GM12878 (cell line): ENCODE data around the gene SNRPD2. TPM values are rescaled to one million over a fixed set of nuclear protein-coding genes. Genes with fewer than 3 reads are reported as not detected.

Source experiments
- BACH1 ChIP-seq: fragments of 450-650 bp; IDR thresholded peaks from 2 replicates; pipeline ENCODE4 v1.6.1; 2017; ENCODE audit warnings: mild to moderate bottlenecking, borderline replicate concordance
- DPF2 ChIP-seq: fragments of 450-650 bp; IDR thresholded peaks from 2 replicates; pipeline ENCODE4 v1.6.1; 2017; ENCODE audit warnings: mild to moderate bottlenecking
- EGR1 ChIP-seq, 2 experiments: IDR thresholded peaks; 1 replicate in 1 of 2; 2 replicates in 1 of 2; pipeline ENCODE4 v1.6.1; 2011 to 2012; ENCODE audit warnings: low read depth in 2 of 2, low read length in 2 of 2, borderline replicate concordance in 1 of 2, mild to moderate bottlenecking in 1 of 2, moderate library complexity in 1 of 2
- HDAC6 ChIP-seq: fragments of 200-600 bp; sonication (generic); IDR thresholded peaks from one replicate; pipeline ENCODE4 v1.8.0; 2017; ENCODE audit warnings: antibody characterized with exemption; ENCODE audit not compliant: unreplicated experiment
- IRF4 ChIP-seq: IDR thresholded peaks from 2 replicates; pipeline ENCODE4 v1.6.1; 2011; ENCODE audit warnings: low read depth, low read length
- KAT2A ChIP-seq: conservative IDR thresholded peaks from 2 replicates; pipeline ENCODE4 v1.6.1; 2011; ENCODE audit warnings: low read depth, low read length; ENCODE audit not compliant: control insufficient read depth
- NBN ChIP-seq: fragments of 450-650 bp; IDR thresholded peaks from 2 replicates; pipeline ENCODE4 v1.6.1; 2016
- NFXL1 ChIP-seq: fragments of 450-650 bp; IDR thresholded peaks from 2 replicates; pipeline ENCODE4 v1.6.1; 2017; ENCODE audit warnings: antibody characterized with exemption, mild to moderate bottlenecking, borderline replicate concordance
- NR2F1 ChIP-seq: fragments of 450-650 bp; conservative IDR thresholded peaks from 2 replicates; pipeline ENCODE4 v1.6.1; 2017; ENCODE audit warnings: mild to moderate bottlenecking
- SUPT20H ChIP-seq: IDR thresholded peaks from 2 replicates; pipeline ENCODE4 v1.6.1; 2011; ENCODE audit warnings: low read depth, mild to moderate bottlenecking, low read length, moderate library complexity, borderline replicate concordance; ENCODE audit not compliant: control insufficient read depth
- ZNF24 ChIP-seq: fragments of 450-650 bp; IDR thresholded peaks from 2 replicates; pipeline ENCODE4 v1.6.1; 2017; ENCODE audit warnings: antibody characterized with exemption, mild to moderate bottlenecking
- ZNF384 ChIP-seq: IDR thresholded peaks from 2 replicates; pipeline ENCODE4 v1.6.1; 2012; ENCODE audit warnings: low read depth, mild to moderate bottlenecking, low read length, improper control_type of control experiment, borderline replicate concordance
- polyA plus RNA-seq, 11 experiments: library from polyadenylated mRNA; depleted of rRNA in 4 of 11; unstranded in 6 of 11; stranded (reverse) in 5 of 11; fragments of >200 nt; fragmentation: Nextera tagmentation in 4 of 11; fragmentation: Illumina TruSeq in 1 of 11; extraction: Ambion mirVana in 4 of 11; extraction: Trizol in 1 of 11; gene quantifications; 1 replicate in 1 of 11; 2 replicates in 10 of 11; pipeline versions ENCODE4 v1.2.1 to v1.2.3, GENCODE V29; 2011 to 2016; ENCODE audit warnings: inconsistent platforms in 2 of 11, missing spikeins in 2 of 11, low read depth in 1 of 11
- total RNA-seq, 4 experiments: library from RNA; depleted of rRNA in 3 of 4; stranded (reverse); fragments of >200 nt in 3 of 4; fragmentation: Illumina TruSeq in 1 of 4; extraction: Trizol in 1 of 4; gene quantifications; 2 replicates each; pipeline versions ENCODE4 v1.2.1 to v1.2.3, GENCODE V29; 2013 to 2021
- TF ChIP-seq, protein P1 (sequence below): IDR thresholded peaks from 2 replicates; pipeline ENCODE4 v1.6.1; 2011; ENCODE audit warnings: low read depth, low read length, improper control_type of control experiment, borderline replicate concordance
- TF ChIP-seq, protein P2 (sequence below): IDR thresholded peaks from 2 replicates; pipeline ENCODE4 v1.6.1; 2011; ENCODE audit warnings: low read depth, mild to moderate bottlenecking, low read length, moderate library complexity, borderline replicate concordance; ENCODE audit errors: extremely low read depth
- TF ChIP-seq, protein P3 (sequence below): fragments of 150-350 bp; IDR thresholded peaks from 2 replicates; pipeline ENCODE4 v1.6.1; 2016; ENCODE audit warnings: low read depth, low read length
- TF ChIP-seq, protein P4 (sequence below): fragments of 450-650 bp; IDR thresholded peaks from 2 replicates; pipeline ENCODE4 v1.6.1; 2018; ENCODE audit warnings: mild to moderate bottlenecking, low read depth, moderate library complexity; ENCODE audit not compliant: partially characterized antibody
- TF ChIP-seq, protein P5 (sequence below): IDR thresholded peaks from 2 replicates; pipeline ENCODE4 v1.6.1; 2011; ENCODE audit warnings: mild to moderate bottlenecking, low read depth, low read length, moderate library complexity; ENCODE audit not compliant: insufficient replicate concordance
- TF ChIP-seq, protein P6 (sequence below): fragments of 450-650 bp; IDR thresholded peaks from 2 replicates; pipeline ENCODE4 v1.6.1; 2016; ENCODE audit warnings: mild to moderate bottlenecking

SNRPD2 gene
- total and polyA plus RNA-seq, 10 of the 15 experiments (the other 5 are each of a cell fraction or from before 2014, with no cell fraction given): 526 to 3,621 (median 951) TPM

DNA sequence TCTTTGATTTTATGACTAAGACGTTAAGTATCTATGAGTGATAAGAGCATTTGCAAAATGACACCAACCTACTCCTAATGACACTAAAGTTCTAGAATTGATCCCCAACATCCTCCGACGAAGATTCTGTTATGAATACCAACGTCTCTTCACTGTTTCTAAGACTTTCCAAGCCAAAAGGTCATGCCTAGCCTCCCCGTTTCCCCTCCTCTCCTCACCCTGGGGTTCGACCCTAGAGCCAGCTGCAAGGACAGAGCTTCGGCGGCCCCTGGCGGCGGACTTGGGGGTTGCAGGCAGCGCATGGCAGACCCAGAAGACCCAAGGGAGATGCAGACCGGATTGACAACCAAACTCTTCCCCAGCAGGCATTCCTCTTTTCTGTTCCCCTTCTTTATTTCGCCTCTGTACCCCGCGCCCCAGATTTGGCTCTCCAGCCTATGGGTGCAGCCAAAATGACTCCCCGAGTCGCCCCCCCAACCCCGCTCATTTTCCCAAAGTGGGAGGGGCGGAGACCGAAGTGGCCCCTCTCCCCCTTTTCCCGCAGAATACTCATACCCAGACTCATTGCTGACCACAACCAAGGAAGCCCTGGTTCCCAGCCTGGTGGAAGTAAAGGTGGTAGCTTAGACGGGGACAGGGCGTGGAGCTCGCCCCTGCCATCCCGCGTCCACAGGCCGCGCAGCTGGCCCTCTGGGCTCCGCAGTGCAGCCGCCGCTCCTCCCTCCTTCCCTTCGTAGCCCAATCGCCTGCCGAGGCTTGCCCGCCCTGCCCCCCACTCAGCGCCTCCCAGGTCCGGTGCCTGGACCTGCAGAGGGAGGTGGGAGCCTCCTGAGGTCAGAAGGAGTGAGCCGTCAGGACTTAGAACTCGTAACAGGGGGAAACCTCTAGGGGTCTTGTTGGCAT is 48.5 kb downstream of the SNRPD2 start (continued):
- TF ChIP-seq, protein P1, sequence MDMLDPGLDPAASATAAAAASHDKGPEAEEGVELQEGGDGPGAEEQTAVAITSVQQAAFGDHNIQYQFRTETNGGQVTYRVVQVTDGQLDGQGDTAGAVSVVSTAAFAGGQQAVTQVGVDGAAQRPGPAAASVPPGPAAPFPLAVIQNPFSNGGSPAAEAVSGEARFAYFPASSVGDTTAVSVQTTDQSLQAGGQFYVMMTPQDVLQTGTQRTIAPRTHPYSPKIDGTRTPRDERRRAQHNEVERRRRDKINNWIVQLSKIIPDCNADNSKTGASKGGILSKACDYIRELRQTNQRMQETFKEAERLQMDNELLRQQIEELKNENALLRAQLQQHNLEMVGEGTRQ: no peak
- peak; percentile 18; the same call in 1 of the 2 replicates for TF ChIP-seq ZNF24
- TF ChIP-seq, protein P2, sequence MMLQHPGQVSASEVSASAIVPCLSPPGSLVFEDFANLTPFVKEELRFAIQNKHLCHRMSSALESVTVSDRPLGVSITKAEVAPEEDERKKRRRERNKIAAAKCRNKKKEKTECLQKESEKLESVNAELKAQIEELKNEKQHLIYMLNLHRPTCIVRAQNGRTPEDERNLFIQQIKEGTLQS: no peak
- TF ChIP-seq BACH1: 0 out of 2 replicates have a peak, but pooled peaks have one; percentile 6
- TF ChIP-seq NFXL1: no peak
- TF ChIP-seq, protein P3, sequence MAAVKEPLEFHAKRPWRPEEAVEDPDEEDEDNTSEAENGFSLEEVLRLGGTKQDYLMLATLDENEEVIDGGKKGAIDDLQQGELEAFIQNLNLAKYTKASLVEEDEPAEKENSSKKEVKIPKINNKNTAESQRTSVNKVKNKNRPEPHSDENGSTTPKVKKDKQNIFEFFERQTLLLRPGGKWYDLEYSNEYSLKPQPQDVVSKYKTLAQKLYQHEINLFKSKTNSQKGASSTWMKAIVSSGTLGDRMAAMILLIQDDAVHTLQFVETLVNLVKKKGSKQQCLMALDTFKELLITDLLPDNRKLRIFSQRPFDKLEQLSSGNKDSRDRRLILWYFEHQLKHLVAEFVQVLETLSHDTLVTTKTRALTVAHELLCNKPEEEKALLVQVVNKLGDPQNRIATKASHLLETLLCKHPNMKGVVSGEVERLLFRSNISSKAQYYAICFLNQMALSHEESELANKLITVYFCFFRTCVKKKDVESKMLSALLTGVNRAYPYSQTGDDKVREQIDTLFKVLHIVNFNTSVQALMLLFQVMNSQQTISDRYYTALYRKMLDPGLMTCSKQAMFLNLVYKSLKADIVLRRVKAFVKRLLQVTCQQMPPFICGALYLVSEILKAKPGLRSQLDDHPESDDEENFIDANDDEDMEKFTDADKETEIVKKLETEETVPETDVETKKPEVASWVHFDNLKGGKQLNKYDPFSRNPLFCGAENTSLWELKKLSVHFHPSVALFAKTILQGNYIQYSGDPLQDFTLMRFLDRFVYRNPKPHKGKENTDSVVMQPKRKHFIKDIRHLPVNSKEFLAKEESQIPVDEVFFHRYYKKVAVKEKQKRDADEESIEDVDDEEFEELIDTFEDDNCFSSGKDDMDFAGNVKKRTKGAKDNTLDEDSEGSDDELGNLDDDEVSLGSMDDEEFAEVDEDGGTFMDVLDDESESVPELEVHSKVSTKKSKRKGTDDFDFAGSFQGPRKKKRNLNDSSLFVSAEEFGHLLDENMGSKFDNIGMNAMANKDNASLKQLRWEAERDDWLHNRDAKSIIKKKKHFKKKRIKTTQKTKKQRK: no peak
- TF ChIP-seq EGR1 (IDR thresholded peaks at IDR 0.05; ENCODE audit: borderline replicate concordance in 1 of 2, low read depth in 2 of 2, low read length in 2 of 2): no peak
- no peak for TF ChIP-seq KAT2A
- TF ChIP-seq, protein P4, sequence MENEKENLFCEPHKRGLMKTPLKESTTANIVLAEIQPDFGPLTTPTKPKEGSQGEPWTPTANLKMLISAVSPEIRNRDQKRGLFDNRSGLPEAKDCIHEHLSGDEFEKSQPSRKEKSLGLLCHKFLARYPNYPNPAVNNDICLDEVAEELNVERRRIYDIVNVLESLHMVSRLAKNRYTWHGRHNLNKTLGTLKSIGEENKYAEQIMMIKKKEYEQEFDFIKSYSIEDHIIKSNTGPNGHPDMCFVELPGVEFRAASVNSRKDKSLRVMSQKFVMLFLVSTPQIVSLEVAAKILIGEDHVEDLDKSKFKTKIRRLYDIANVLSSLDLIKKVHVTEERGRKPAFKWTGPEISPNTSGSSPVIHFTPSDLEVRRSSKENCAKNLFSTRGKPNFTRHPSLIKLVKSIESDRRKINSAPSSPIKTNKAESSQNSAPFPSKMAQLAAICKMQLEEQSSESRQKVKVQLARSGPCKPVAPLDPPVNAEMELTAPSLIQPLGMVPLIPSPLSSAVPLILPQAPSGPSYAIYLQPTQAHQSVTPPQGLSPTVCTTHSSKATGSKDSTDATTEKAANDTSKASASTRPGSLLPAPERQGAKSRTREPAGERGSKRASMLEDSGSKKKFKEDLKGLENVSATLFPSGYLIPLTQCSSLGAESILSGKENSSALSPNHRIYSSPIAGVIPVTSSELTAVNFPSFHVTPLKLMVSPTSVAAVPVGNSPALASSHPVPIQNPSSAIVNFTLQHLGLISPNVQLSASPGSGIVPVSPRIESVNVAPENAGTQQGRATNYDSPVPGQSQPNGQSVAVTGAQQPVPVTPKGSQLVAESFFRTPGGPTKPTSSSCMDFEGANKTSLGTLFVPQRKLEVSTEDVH: no peak
- no peak for TF ChIP-seq SUPT20H
- peak; percentile 94 for TF ChIP-seq NR2F1
- TF ChIP-seq DPF2: 0 out of 2 replicates have a peak, but pooled peaks have one; percentile 54
- peak; percentile 64; the same call in 1 of the 2 replicates for TF ChIP-seq ZNF384
- TF ChIP-seq, protein P5, sequence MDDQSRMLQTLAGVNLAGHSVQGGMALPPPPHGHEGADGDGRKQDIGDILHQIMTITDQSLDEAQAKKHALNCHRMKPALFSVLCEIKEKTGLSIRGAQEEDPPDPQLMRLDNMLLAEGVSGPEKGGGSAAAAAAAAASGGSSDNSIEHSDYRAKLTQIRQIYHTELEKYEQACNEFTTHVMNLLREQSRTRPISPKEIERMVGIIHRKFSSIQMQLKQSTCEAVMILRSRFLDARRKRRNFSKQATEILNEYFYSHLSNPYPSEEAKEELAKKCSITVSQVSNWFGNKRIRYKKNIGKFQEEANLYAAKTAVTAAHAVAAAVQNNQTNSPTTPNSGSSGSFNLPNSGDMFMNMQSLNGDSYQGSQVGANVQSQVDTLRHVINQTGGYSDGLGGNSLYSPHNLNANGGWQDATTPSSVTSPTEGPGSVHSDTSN: no peak
- TF ChIP-seq HDAC6: no peak
- TF ChIP-seq, protein P6, sequence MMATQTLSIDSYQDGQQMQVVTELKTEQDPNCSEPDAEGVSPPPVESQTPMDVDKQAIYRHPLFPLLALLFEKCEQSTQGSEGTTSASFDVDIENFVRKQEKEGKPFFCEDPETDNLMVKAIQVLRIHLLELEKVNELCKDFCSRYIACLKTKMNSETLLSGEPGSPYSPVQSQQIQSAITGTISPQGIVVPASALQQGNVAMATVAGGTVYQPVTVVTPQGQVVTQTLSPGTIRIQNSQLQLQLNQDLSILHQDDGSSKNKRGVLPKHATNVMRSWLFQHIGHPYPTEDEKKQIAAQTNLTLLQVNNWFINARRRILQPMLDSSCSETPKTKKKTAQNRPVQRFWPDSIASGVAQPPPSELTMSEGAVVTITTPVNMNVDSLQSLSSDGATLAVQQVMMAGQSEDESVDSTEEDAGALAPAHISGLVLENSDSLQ: peak; percentile 66; the same call in 1 of the 2 replicates
- TF ChIP-seq NBN: no peak; the same call in 1 of the 2 replicates
- peak; percentile 67; the same call in 1 of the 2 replicates for TF ChIP-seq IRF4
